Measurements from ENCODE around the gene CCDC171. TPM values are rescaled to one million over a fixed set of nuclear protein-coding genes. Genes with fewer than 3 reads are reported as not detected.
"Not testable (repeated sequence)": the region's sequence is repeated elsewhere in the genome, so short reads cannot be mapped to it uniquely, and the experiment has no call there.

Gene CCDC171
- polyA plus RNA-seq, 2 donors = 0.55 to 1.2 TPM

- Histone ChIP-seq H3K27ac (ENCODE audit: low read depth in 2 of 2, low read length in 1 of 2) (no peak overlapping the region), H3K27me3 (ENCODE audit: control insufficient read depth in 1 of 2, insufficient read depth in 2 of 2, low read length in 2 of 2) (no peaks in the 10 kb centered on the region), H3K4me1 (ENCODE audit: control insufficient read depth in 2 of 2, insufficient read depth in 2 of 2, low read length in 1 of 2) (no peaks in the 10 kb centered on the region), H3K9me3 (ENCODE audit: control insufficient read depth in 2 of 2, insufficient read depth in 1 of 2, low read depth in 1 of 2, low read length in 1 of 2) (no peaks in the 10 kb centered on the region), H3K36me3 (ENCODE audit: control insufficient read depth in 2 of 2, insufficient read depth in 2 of 2, low read length in 1 of 2) (no peaks in the 10 kb centered on the region), H3K4me3 (ENCODE audit: low read depth in 1 of 2, low read length in 2 of 2) (no peak overlapping the region)
Observed at GRCh38 chr9:15670246-15670645, 117.4 kb downstream of the CCDC171 start.

GRCh38 chr9:15670894-15671293 is 118.1 kb downstream of the CCDC171 start:
- H3K4me3 ChIP-seq (ENCODE audit: low read depth in 1 of 2, low read length in 2 of 2) = no peak overlapping the region
- no peak overlapping the region for H3K27ac ChIP-seq (ENCODE audit: low read depth in 2 of 2, low read length in 1 of 2)
- WGBS, 2 donors = 96 to 97% methylated on average over 7 of the region's 7 CpGs
- no peaks in the 10 kb centered on the region for H3K4me1 ChIP-seq (ENCODE audit: control insufficient read depth in 2 of 2, insufficient read depth in 2 of 2, low read length in 1 of 2)
- no peaks in the 10 kb centered on the region for H3K36me3 ChIP-seq (ENCODE audit: control insufficient read depth in 2 of 2, insufficient read depth in 2 of 2, low read length in 1 of 2)
- H3K9me3 ChIP-seq (ENCODE audit: control insufficient read depth in 2 of 2, insufficient read depth in 1 of 2, low read depth in 1 of 2, low read length in 1 of 2) = no peaks in the 10 kb centered on the region
- no peaks in the 10 kb centered on the region for H3K27me3 ChIP-seq (ENCODE audit: control insufficient read depth in 1 of 2, insufficient read depth in 2 of 2, low read length in 2 of 2)

- Histone ChIP-seq H3K4me3 (ENCODE audit: low read depth in 1 of 2, low read length in 2 of 2) (no peak overlapping the region), H3K4me1 (ENCODE audit: control insufficient read depth in 2 of 2, insufficient read depth in 2 of 2, low read length in 1 of 2) (peaks cover 0 to 3% of the 10 kb centered on the region in 2 donors), H3K27me3 (ENCODE audit: control insufficient read depth in 1 of 2, insufficient read depth in 2 of 2, low read length in 2 of 2) (no peaks in the 10 kb centered on the region), H3K9me3 (ENCODE audit: control insufficient read depth in 2 of 2, insufficient read depth in 1 of 2, low read depth in 1 of 2, low read length in 1 of 2) (no peaks in the 10 kb centered on the region), H3K27ac (ENCODE audit: low read depth in 2 of 2, low read length in 1 of 2) (no peak overlapping the region), H3K36me3 (ENCODE audit: control insufficient read depth in 2 of 2, insufficient read depth in 2 of 2, low read length in 1 of 2) (no peaks in the 10 kb centered on the region)
Observed at GRCh38 chr9:15693701-15694100, 140.9 kb downstream of the CCDC171 start.

- H3K36me3 ChIP-seq (ENCODE audit: control insufficient read depth in 2 of 2, insufficient read depth in 2 of 2, low read length in 1 of 2) = no peaks in the 10 kb centered on the region
- 19 to 35% methylated on average over 1 of the region's 1 CpG for WGBS, 2 donors
- no peaks in the 10 kb centered on the region for H3K9me3 ChIP-seq (ENCODE audit: control insufficient read depth in 2 of 2, insufficient read depth in 1 of 2, low read depth in 1 of 2, low read length in 1 of 2)
- H3K4me1 ChIP-seq (ENCODE audit: control insufficient read depth in 2 of 2, insufficient read depth in 2 of 2, low read length in 1 of 2) = peaks cover 0 to 3% of the 10 kb centered on the region in 2 donors
- no peak overlapping the region for H3K27ac ChIP-seq (ENCODE audit: low read depth in 2 of 2, low read length in 1 of 2)
- no peaks in the 10 kb centered on the region for H3K27me3 ChIP-seq (ENCODE audit: control insufficient read depth in 1 of 2, insufficient read depth in 2 of 2, low read length in 2 of 2)
- H3K4me3 ChIP-seq (ENCODE audit: low read depth in 1 of 2, low read length in 2 of 2) = no peak overlapping the region
Observed at GRCh38 chr9:15696979-15697378, 144.1 kb downstream of the CCDC171 start.

- WGBS, 2 donors = 58 to 77% methylated on average over 2 of the region's 2 CpGs
- no peak overlapping the region for H3K27ac ChIP-seq (ENCODE audit: low read depth in 2 of 2, low read length in 1 of 2)
Observed at GRCh38 chr9:15697446-15697851, 144.6 kb downstream of the CCDC171 start.

GRCh38 chr9:15699876-15700559 is 147.2 kb downstream of the CCDC171 start:
- H3K9me3 ChIP-seq (ENCODE audit: control insufficient read depth in 2 of 2, insufficient read depth in 1 of 2, low read depth in 1 of 2, low read length in 1 of 2); H3K4me1 ChIP-seq (ENCODE audit: control insufficient read depth in 2 of 2, insufficient read depth in 2 of 2, low read length in 1 of 2); H3K27me3 ChIP-seq (ENCODE audit: control insufficient read depth in 1 of 2, insufficient read depth in 2 of 2, low read length in 2 of 2); H3K36me3 ChIP-seq (ENCODE audit: control insufficient read depth in 2 of 2, insufficient read depth in 2 of 2, low read length in 1 of 2); H3K27ac ChIP-seq (ENCODE audit: low read depth in 2 of 2, low read length in 1 of 2); H3K4me3 ChIP-seq (ENCODE audit: low read depth in 1 of 2, low read length in 2 of 2): not testable (repeated sequence)
- WGBS, 2 donors = 93% methylated on average over 22 to 35 of the region's 36 CpGs

More at GRCh38 chr9:15697446-15697851, 144.6 kb downstream of the CCDC171 start:
- no peaks in the 10 kb centered on the region for H3K27me3 ChIP-seq (ENCODE audit: control insufficient read depth in 1 of 2, insufficient read depth in 2 of 2, low read length in 2 of 2)
- no peaks in the 10 kb centered on the region for H3K36me3 ChIP-seq (ENCODE audit: control insufficient read depth in 2 of 2, insufficient read depth in 2 of 2, low read length in 1 of 2)
- H3K4me3 ChIP-seq (ENCODE audit: low read depth in 1 of 2, low read length in 2 of 2) = no peak overlapping the region
- no peaks in the 10 kb centered on the region for H3K9me3 ChIP-seq (ENCODE audit: control insufficient read depth in 2 of 2, insufficient read depth in 1 of 2, low read depth in 1 of 2, low read length in 1 of 2)
- H3K4me1 ChIP-seq (ENCODE audit: control insufficient read depth in 2 of 2, insufficient read depth in 2 of 2, low read length in 1 of 2) = peaks cover 0 to 3% of the 10 kb centered on the region in 2 donors

GRCh38 chr9:15707000-15707399 is 154.2 kb downstream of the CCDC171 start:
- WGBS, 2 donors = 92 to 99% methylated on average over 3 of the region's 3 CpGs
- Histone ChIP-seq H3K4me1 (ENCODE audit: control insufficient read depth in 2 of 2, insufficient read depth in 2 of 2, low read length in 1 of 2) (no peaks in the 10 kb centered on the region), H3K27ac (ENCODE audit: low read depth in 2 of 2, low read length in 1 of 2) (no peak overlapping the region), H3K27me3 (ENCODE audit: control insufficient read depth in 1 of 2, insufficient read depth in 2 of 2, low read length in 2 of 2) (no peaks in the 10 kb centered on the region), H3K9me3 (ENCODE audit: control insufficient read depth in 2 of 2, insufficient read depth in 1 of 2, low read depth in 1 of 2, low read length in 1 of 2) (no peaks in the 10 kb centered on the region), H3K4me3 (ENCODE audit: low read depth in 1 of 2, low read length in 2 of 2) (no peak overlapping the region), H3K36me3 (ENCODE audit: control insufficient read depth in 2 of 2, insufficient read depth in 2 of 2, low read length in 1 of 2) (no peaks in the 10 kb centered on the region)

- Histone ChIP-seq H3K4me1 (ENCODE audit: control insufficient read depth in 2 of 2, insufficient read depth in 2 of 2, low read length in 1 of 2) (no peaks in the 10 kb centered on the region), H3K27me3 (ENCODE audit: control insufficient read depth in 1 of 2, insufficient read depth in 2 of 2, low read length in 2 of 2) (no peaks in the 10 kb centered on the region), H3K9me3 (ENCODE audit: control insufficient read depth in 2 of 2, insufficient read depth in 1 of 2, low read depth in 1 of 2, low read length in 1 of 2) (no peaks in the 10 kb centered on the region), H3K4me3 (ENCODE audit: low read depth in 1 of 2, low read length in 2 of 2) (no peak overlapping the region), H3K27ac (ENCODE audit: low read depth in 2 of 2, low read length in 1 of 2) (no peak overlapping the region), H3K36me3 (ENCODE audit: control insufficient read depth in 2 of 2, insufficient read depth in 2 of 2, low read length in 1 of 2) (no peaks in the 10 kb centered on the region)
- 68 to 71% methylated on average over 1 of the region's 1 CpG for whole genome bisulfite sequencing, 2 donors
Observed at GRCh38 chr9:15711531-15711930, 158.7 kb downstream of the CCDC171 start.

- H3K9me3 ChIP-seq (ENCODE audit: control insufficient read depth in 2 of 2, insufficient read depth in 1 of 2, low read depth in 1 of 2, low read length in 1 of 2) = peaks cover 0 to under 1% of the 10 kb centered on the region in 2 donors
- no peak overlapping the region for H3K4me3 ChIP-seq (ENCODE audit: low read depth in 1 of 2, low read length in 2 of 2)
- WGBS, 2 donors = 76 to 81% methylated on average over 2 of the region's 2 CpGs
- no peaks in the 10 kb centered on the region for H3K27me3 ChIP-seq (ENCODE audit: control insufficient read depth in 1 of 2, insufficient read depth in 2 of 2, low read length in 2 of 2)
- no peaks in the 10 kb centered on the region for H3K4me1 ChIP-seq (ENCODE audit: control insufficient read depth in 2 of 2, insufficient read depth in 2 of 2, low read length in 1 of 2)
- H3K36me3 ChIP-seq (ENCODE audit: control insufficient read depth in 2 of 2, insufficient read depth in 2 of 2, low read length in 1 of 2) = no peaks in the 10 kb centered on the region
- no peak overlapping the region for H3K27ac ChIP-seq (ENCODE audit: low read depth in 2 of 2, low read length in 1 of 2)
Observed at GRCh38 chr9:15711931-15712330, 159.1 kb downstream of the CCDC171 start.

GRCh38 chr9:15714746-15715145 is 161.9 kb downstream of the CCDC171 start:
- WGBS, 2 donors = 71 to 81% methylated on average over 1 of the region's 1 CpG
- H3K27me3 ChIP-seq (ENCODE audit: control insufficient read depth in 1 of 2, insufficient read depth in 2 of 2, low read length in 2 of 2) = no peaks in the 10 kb centered on the region
- H3K27ac ChIP-seq (ENCODE audit: low read depth in 2 of 2, low read length in 1 of 2) = no peak overlapping the region
- no peak overlapping the region for H3K4me3 ChIP-seq (ENCODE audit: low read depth in 1 of 2, low read length in 2 of 2)
- peaks cover 0 to 5% of the 10 kb centered on the region in 2 donors for H3K9me3 ChIP-seq (ENCODE audit: control insufficient read depth in 2 of 2, insufficient read depth in 1 of 2, low read depth in 1 of 2, low read length in 1 of 2)
- H3K36me3 ChIP-seq (ENCODE audit: control insufficient read depth in 2 of 2, insufficient read depth in 2 of 2, low read length in 1 of 2) = no peaks in the 10 kb centered on the region
- H3K4me1 ChIP-seq (ENCODE audit: control insufficient read depth in 2 of 2, insufficient read depth in 2 of 2, low read length in 1 of 2) = no peaks in the 10 kb centered on the region
